Neural cell (in vitro differentiated cells): ENCODE results near the gene SLC43A3. TPM values are rescaled to one million over a fixed set of nuclear protein-coding genes. Genes with fewer than 3 reads are reported as not detected.

ENCODE experiments used
- H2AFZ ChIP-seq: fragments of 200-600, 300-800 bp; sonication (generic), shearing (Covaris generic); 2 replicates; pipeline ENCODE4 v1.6.0; 2014; ENCODE audit warnings: low read depth, mild to moderate bottlenecking, antibody characterized with exemption, low read length, moderate library complexity
- H3F3A ChIP-seq: fragments of 200-600 bp; shearing (Covaris generic); 2 replicates; pipeline ENCODE4 v1.6.1; 2016; ENCODE audit warnings: mild to moderate bottlenecking, moderate library complexity, mixed read lengths, antibody characterized with exemption, low read length; ENCODE audit not compliant: insufficient read depth, poor library complexity, severe bottlenecking
- H3K27ac ChIP-seq: fragments of 200-600, 300-800 bp; sonication (generic), shearing (Covaris generic); 2 replicates; pipeline ENCODE4 v1.5.1; 2014; ENCODE audit warnings: mild to moderate bottlenecking, low read length, moderate library complexity
- H3K27me3 ChIP-seq: fragments of 300-800, 200-600 bp; sonication (generic), shearing (Covaris generic); 2 replicates; pipeline ENCODE4 v1.6.0; 2014; ENCODE audit warnings: mild to moderate bottlenecking, low read depth, low read length, moderate library complexity; ENCODE audit not compliant: insufficient read depth
- H3K36me3 ChIP-seq: fragments of 300-800, 200-600 bp; sonication (generic), shearing (Covaris generic); 2 replicates; pipeline ENCODE4 v1.5.1; 2014; ENCODE audit warnings: mild to moderate bottlenecking, antibody characterized with exemption, low read length, moderate library complexity; ENCODE audit not compliant: insufficient read depth
- H3K4me2 ChIP-seq: fragments of 300-800, 200-600 bp; sonication (generic), shearing (Covaris generic); 2 replicates; pipeline ENCODE4 v1.6.0; 2014; ENCODE audit warnings: mild to moderate bottlenecking, low read length
- H3K4me3 ChIP-seq: fragments of 300-800, 200-600 bp; sonication (generic), shearing (Covaris generic); 2 replicates; pipeline ENCODE4 v1.5.1; 2014; ENCODE audit warnings: mild to moderate bottlenecking, low read length, moderate library complexity
- H3K79me2 ChIP-seq: fragments of 200-600 bp; shearing (Covaris generic); replicated peaks from 2 replicates; pipeline ENCODE4 v1.6.0; 2014; ENCODE audit warnings: mild to moderate bottlenecking, low read length, moderate library complexity; ENCODE audit not compliant: insufficient read depth
- H3K9ac ChIP-seq: fragments of 300-800, 200-600 bp; sonication (generic), shearing (Covaris generic); 2 replicates; pipeline ENCODE4 v1.6.1; 2016; ENCODE audit warnings: mild to moderate bottlenecking, low read length, mixed read lengths
- H3K9me2 ChIP-seq: fragments of 200-600 bp; shearing (Covaris generic); 2 replicates; pipeline ENCODE4 v1.6.1; 2016; ENCODE audit warnings: mild to moderate bottlenecking, low read length, mixed read lengths; ENCODE audit not compliant: insufficient read depth
- H3K9me3 ChIP-seq: fragments of 200-600, 300-800 bp; sonication (generic), shearing (Covaris generic); 2 replicates; pipeline ENCODE4 v1.6.1; 2016; ENCODE audit warnings: mild to moderate bottlenecking, mixed run types, low read length, moderate library complexity, mixed read lengths
- H4K20me1 ChIP-seq: fragments of 200-600 bp; shearing (Covaris generic); 2 replicates; pipeline ENCODE4 v1.6.1; 2016; ENCODE audit warnings: mild to moderate bottlenecking, mixed run types; ENCODE audit not compliant: insufficient read depth
- EP300 ChIP-seq: fragments of 450-650 bp; conservative IDR thresholded peaks from 2 replicates; pipeline ENCODE4 v1.6.1; 2014; ENCODE audit warnings: antibody characterized with exemption, mild to moderate bottlenecking, moderate library complexity; ENCODE audit not compliant: poor library complexity, severe bottlenecking
- EZH2 ChIP-seq: fragments of 200-600, 300-800 bp; shearing (Covaris generic), sonication (generic); IDR thresholded peaks from 2 replicates; pipeline ENCODE4 v1.6.1; 2014; ENCODE audit warnings: antibody characterized with exemption, low read length, borderline replicate concordance, mild to moderate bottlenecking; ENCODE audit not compliant: insufficient read depth, poor library complexity, severe bottlenecking
- MXI1 ChIP-seq: fragments of 450-650 bp; conservative IDR thresholded peaks from 2 replicates; pipeline ENCODE4 v1.6.1; 2014; ENCODE audit warnings: antibody characterized with exemption, mild to moderate bottlenecking; ENCODE audit not compliant: poor library complexity, severe bottlenecking
- POLR2AphosphoS5 ChIP-seq: IDR thresholded peaks from 2 replicates; pipeline ENCODE4 v1.6.1; 2012
- RAD21 ChIP-seq: fragments of 450-650 bp; conservative IDR thresholded peaks from 2 replicates; pipeline ENCODE4 v1.6.1; 2014; ENCODE audit warnings: antibody characterized with exemption, mild to moderate bottlenecking, moderate library complexity
- SMC3 ChIP-seq: fragments of 450-650 bp; conservative IDR thresholded peaks from 2 replicates; pipeline ENCODE4 v1.6.1; 2014; ENCODE audit warnings: antibody characterized with exemption, mild to moderate bottlenecking, moderate library complexity; ENCODE audit not compliant: poor library complexity
- TAF1 ChIP-seq: IDR thresholded peaks from 2 replicates; pipeline ENCODE4 v1.6.1; 2012; ENCODE audit warnings: low read depth
- polyA plus RNA-seq: library from polyadenylated mRNA; depleted of rRNA; stranded (reverse); fragments of >200 nt; gene quantifications from 2 replicates; pipeline ENCODE4 v1.2.3, GENCODE V29; 2014
- TF ChIP-seq, protein P1 (sequence below): IDR thresholded peaks from 2 replicates; pipeline ENCODE4 v1.6.1; 2012; ENCODE audit warnings: borderline replicate concordance
- TF ChIP-seq, protein P2 (sequence below): fragments of 450-650 bp; IDR thresholded peaks from 2 replicates; pipeline ENCODE4 v1.5.1; 2014; ENCODE audit warnings: antibody characterized with exemption, mild to moderate bottlenecking, moderate library complexity; ENCODE audit not compliant: poor library complexity, severe bottlenecking

SLC43A3 gene
- polyA plus RNA-seq, 1 donor from 2014 or later: 0.33 TPM

DNA sequence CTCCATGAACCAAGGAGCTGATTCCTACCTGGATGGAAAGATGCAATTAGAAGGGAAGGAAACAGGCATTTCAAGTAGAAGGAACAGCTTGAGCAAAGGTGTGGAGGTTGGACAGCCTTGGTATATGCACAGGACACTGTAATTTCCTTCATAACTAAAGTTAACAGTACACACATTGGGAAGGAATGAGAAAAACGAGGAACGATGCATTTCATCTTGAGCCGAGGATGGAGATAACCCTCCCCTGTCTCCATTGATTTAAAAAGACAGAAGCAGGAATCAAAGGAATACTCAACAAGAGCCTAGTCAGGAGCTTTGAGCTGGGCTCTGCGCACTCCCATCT is 34.2 kb downstream of the SLC43A3 start:
- H3K36me3 ChIP-seq: no peaks in the 10 kb centered on the region

DNA sequence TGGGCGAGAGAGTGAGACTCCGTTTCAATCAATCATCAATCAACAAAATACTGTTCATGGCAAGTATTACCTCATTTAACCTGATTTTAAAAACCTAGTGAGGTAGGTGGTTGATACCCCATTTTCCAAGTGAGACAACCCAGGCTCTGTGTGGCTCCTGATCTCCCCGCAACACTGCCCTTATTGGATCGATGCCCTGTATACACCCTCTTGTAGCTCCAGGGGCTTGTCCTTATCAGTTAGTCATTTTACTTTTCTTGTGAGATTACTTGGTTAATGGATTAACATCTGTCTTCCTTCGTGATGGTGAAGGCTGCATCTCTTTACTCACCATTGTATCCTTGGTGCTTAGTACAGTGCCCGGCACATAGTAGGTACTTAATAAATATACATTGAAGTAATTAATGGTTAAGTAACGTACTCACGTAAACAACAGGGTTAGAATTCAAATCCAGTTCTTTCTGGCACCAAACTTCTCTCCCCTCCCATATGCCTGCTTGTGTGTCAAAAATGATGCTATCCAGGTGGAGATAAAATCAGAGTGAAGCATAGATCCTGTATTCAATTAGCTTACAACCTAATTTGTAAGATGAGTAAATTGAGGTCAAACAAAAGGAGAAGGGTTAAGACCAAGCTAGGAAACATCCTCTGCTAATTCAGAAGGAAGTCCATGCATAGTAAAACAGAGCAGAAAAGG is 34.7 kb downstream of the SLC43A3 start:
- Histone ChIP-seq H3K9me2 (no peaks in the 10 kb centered on the region), H4K20me1 (no peaks in the 10 kb centered on the region), H3K79me2 (no peaks in the 10 kb centered on the region), H3K4me2 (no peak overlapping the region), H3F3A (no peaks in the 10 kb centered on the region), H3K36me3 (no peaks in the 10 kb centered on the region), H3K27ac (no peak overlapping the region), H3K9ac (no peak overlapping the region), H2AFZ (no peak overlapping the region), H3K4me3 (no peak overlapping the region), H3K27me3 (no peaks in the 10 kb centered on the region), H3K9me3 (no peaks in the 10 kb centered on the region)
- TF ChIP-seq EZH2 (no peak), SMC3 (no peak), POLR2AphosphoS5 (no peak), MXI1 (no peak), RAD21 (no peak), TAF1 (no peak)
- TF ChIP-seq, protein P1, sequence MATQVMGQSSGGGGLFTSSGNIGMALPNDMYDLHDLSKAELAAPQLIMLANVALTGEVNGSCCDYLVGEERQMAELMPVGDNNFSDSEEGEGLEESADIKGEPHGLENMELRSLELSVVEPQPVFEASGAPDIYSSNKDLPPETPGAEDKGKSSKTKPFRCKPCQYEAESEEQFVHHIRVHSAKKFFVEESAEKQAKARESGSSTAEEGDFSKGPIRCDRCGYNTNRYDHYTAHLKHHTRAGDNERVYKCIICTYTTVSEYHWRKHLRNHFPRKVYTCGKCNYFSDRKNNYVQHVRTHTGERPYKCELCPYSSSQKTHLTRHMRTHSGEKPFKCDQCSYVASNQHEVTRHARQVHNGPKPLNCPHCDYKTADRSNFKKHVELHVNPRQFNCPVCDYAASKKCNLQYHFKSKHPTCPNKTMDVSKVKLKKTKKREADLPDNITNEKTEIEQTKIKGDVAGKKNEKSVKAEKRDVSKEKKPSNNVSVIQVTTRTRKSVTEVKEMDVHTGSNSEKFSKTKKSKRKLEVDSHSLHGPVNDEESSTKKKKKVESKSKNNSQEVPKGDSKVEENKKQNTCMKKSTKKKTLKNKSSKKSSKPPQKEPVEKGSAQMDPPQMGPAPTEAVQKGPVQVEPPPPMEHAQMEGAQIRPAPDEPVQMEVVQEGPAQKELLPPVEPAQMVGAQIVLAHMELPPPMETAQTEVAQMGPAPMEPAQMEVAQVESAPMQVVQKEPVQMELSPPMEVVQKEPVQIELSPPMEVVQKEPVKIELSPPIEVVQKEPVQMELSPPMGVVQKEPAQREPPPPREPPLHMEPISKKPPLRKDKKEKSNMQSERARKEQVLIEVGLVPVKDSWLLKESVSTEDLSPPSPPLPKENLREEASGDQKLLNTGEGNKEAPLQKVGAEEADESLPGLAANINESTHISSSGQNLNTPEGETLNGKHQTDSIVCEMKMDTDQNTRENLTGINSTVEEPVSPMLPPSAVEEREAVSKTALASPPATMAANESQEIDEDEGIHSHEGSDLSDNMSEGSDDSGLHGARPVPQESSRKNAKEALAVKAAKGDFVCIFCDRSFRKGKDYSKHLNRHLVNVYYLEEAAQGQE: no peak
- TF ChIP-seq, protein P2, sequence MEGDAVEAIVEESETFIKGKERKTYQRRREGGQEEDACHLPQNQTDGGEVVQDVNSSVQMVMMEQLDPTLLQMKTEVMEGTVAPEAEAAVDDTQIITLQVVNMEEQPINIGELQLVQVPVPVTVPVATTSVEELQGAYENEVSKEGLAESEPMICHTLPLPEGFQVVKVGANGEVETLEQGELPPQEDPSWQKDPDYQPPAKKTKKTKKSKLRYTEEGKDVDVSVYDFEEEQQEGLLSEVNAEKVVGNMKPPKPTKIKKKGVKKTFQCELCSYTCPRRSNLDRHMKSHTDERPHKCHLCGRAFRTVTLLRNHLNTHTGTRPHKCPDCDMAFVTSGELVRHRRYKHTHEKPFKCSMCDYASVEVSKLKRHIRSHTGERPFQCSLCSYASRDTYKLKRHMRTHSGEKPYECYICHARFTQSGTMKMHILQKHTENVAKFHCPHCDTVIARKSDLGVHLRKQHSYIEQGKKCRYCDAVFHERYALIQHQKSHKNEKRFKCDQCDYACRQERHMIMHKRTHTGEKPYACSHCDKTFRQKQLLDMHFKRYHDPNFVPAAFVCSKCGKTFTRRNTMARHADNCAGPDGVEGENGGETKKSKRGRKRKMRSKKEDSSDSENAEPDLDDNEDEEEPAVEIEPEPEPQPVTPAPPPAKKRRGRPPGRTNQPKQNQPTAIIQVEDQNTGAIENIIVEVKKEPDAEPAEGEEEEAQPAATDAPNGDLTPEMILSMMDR: no peak

More for the DNA sequence above, 34.2 kb downstream of the SLC43A3 start:
- Histone ChIP-seq H3K9me3 (no peaks in the 10 kb centered on the region), H3K9ac (no peak overlapping the region), H3K4me2 (no peak overlapping the region), H2AFZ (no peak overlapping the region), H3K79me2 (no peaks in the 10 kb centered on the region), H4K20me1 (no peaks in the 10 kb centered on the region), H3F3A (no peaks in the 10 kb centered on the region), H3K4me3 (no peak overlapping the region), H3K27ac (no peak overlapping the region), H3K27me3 (no peaks in the 10 kb centered on the region), H3K9me2 (no peaks in the 10 kb centered on the region)
- TF ChIP-seq POLR2AphosphoS5 (no peak), SMC3 (no peak), EP300 (no peak), TAF1 (no peak)
- TF ChIP-seq, protein P1: no peak
- TF ChIP-seq, protein P2: no peak
